ENCODE data around the gene OR52E6. TPM values are rescaled to one million over a fixed set of nuclear protein-coding genes. Genes with fewer than 3 reads are reported as not detected.

The OR52E6 gene
- total RNA-seq, 4 donors from 2014 or later = not detected

- Histone ChIP-seq H3K36me3 (no peaks in the 10 kb centered on the region), H3K4me1 (peaks cover 0 to 12% (median 0%) of the 10 kb centered on the region in 3 donors), H3K27ac (no peak within 1 kb of the TSS), H3K27me3 (peaks cover 9% of the 10 kb centered on the region), H3K9me3 (no peaks in the 10 kb centered on the region), H3K4me3 (peak within 1 kb of the TSS; percentile 23 to 45)
- peak; percentile 79 for ATAC-seq
- TF ChIP-seq CTCF (IDR thresholded peaks at IDR 0.05) (peak; percentile 55 to 87 (median 70)), POLR2A (IDR thresholded peaks at IDR 0.05) (no peak), POLR2AphosphoS5 (IDR thresholded peaks at IDR 0.05) (no peak), EP300 (IDR thresholded peaks at IDR 0.05) (no peak)
- 0 to 3% methylated on average over 3 to 9 of the region's 24 CpGs for WGBS, 2 donors (ENCODE audit: low coverage in 1 of 2)
Measured at GRCh38 chr11:5808500-5809121, 33.1 kb downstream of the OR52E6 start, which contains the start of gene OR52N2. OR52N2 (plus strand) TSS chr11:5808924; CDS start chr11:5820336, 11,412 bp downstream.

- no peaks in the 10 kb centered on the region for H3K36me3 ChIP-seq
- H3K9me3 ChIP-seq = no peaks in the 10 kb centered on the region
- WGBS, 2 donors (ENCODE audit: low coverage in 1 of 2) = 53 to 83% methylated on average over 4 to 7 of the region's 10 CpGs
- H3K27me3 ChIP-seq = peaks cover 9% of the 10 kb centered on the region
- no peak overlapping the region for H3K4me3 ChIP-seq
- ATAC-seq = no peak
- no peak for TF ChIP-seq CTCF (IDR thresholded peaks at IDR 0.05)
- TF ChIP-seq POLR2AphosphoS5 (IDR thresholded peaks at IDR 0.05) = no peak
- TF ChIP-seq EP300 (IDR thresholded peaks at IDR 0.05) = no peak
- no peak for TF ChIP-seq POLR2A (IDR thresholded peaks at IDR 0.05)
- H3K27ac ChIP-seq = no peak overlapping the region
- H3K4me1 ChIP-seq = peaks cover 0 to 12% (median 0%) of the 10 kb centered on the region in 3 donors
Measured at GRCh38 chr11:5807580-5807979, 34.1 kb downstream of the OR52E6 start.

- 79 to 91% methylated on average over 4 to 5 of the region's 5 CpGs for WGBS, 2 donors (ENCODE audit: low coverage in 1 of 2)
- Histone ChIP-seq H3K27me3 (peaks cover 5% of the 10 kb centered on the region), H3K4me3 (no peak overlapping the region), H3K9me3 (no peaks in the 10 kb centered on the region), H3K27ac (no peak overlapping the region), H3K36me3 (no peaks in the 10 kb centered on the region), H3K4me1 (peaks cover 0 to 9% (median 0%) of the 10 kb centered on the region in 3 donors)
- no peak for ATAC-seq
- TF ChIP-seq POLR2AphosphoS5 (IDR thresholded peaks at IDR 0.05) = no peak
- no peak for TF ChIP-seq EP300 (IDR thresholded peaks at IDR 0.05)
- no peak for TF ChIP-seq CTCF (IDR thresholded peaks at IDR 0.05)
- TF ChIP-seq POLR2A (IDR thresholded peaks at IDR 0.05) = no peak
Measured at GRCh38 chr11:5803982-5804381, 37.7 kb downstream of the OR52E6 start.

- ATAC-seq = no peak
- no peak for TF ChIP-seq EP300 (IDR thresholded peaks at IDR 0.05)
- no peak for TF ChIP-seq POLR2AphosphoS5 (IDR thresholded peaks at IDR 0.05)
- TF ChIP-seq CTCF (IDR thresholded peaks at IDR 0.05) = no peak
- TF ChIP-seq POLR2A (IDR thresholded peaks at IDR 0.05) = no peak
- WGBS, 2 donors (ENCODE audit: low coverage in 1 of 2) = 90 to 91% methylated on average over 6 of the region's 6 CpGs
- Histone ChIP-seq H3K27me3 (no peaks in the 10 kb centered on the region), H3K36me3 (no peaks in the 10 kb centered on the region), H3K4me3 (no peak overlapping the region), H3K9me3 (no peaks in the 10 kb centered on the region), H3K27ac (no peak overlapping the region), H3K4me1 (no peaks in the 10 kb centered on the region)
Measured at GRCh38 chr11:5796541-5796940, 45.2 kb downstream of the OR52E6 start.

- Histone ChIP-seq H3K4me1 (no peaks in the 10 kb centered on the region), H3K36me3 (no peaks in the 10 kb centered on the region), H3K27me3 (no peaks in the 10 kb centered on the region), H3K9me3 (no peaks in the 10 kb centered on the region), H3K27ac (no peak within 1 kb of the TSS), H3K4me3 (no peak within 1 kb of the TSS)
- no peak for ATAC-seq
- 61 to 82% methylated on average over 3 of the region's 3 CpGs for WGBS, 2 donors (ENCODE audit: low coverage in 1 of 2)
- TF ChIP-seq EP300 (IDR thresholded peaks at IDR 0.05) = no peak
- TF ChIP-seq POLR2A (IDR thresholded peaks at IDR 0.05) = no peak
- TF ChIP-seq POLR2AphosphoS5 (IDR thresholded peaks at IDR 0.05) = no peak
- no peak for TF ChIP-seq CTCF (IDR thresholded peaks at IDR 0.05)
Measured at GRCh38 chr11:5791165-5791564, 50.5 kb downstream of the OR52E6 start, which contains the start of gene OR52N1. OR52N1 (minus strand) TSS chr11:5791265; CDS start chr11:5788816, 2,449 bp downstream.
